ENCODE results near the gene THOC6. TPM values are rescaled to one million over a fixed set of nuclear protein-coding genes. Genes with fewer than 3 reads are reported as not detected.

The THOC6 gene
- total RNA-seq, 1 donor from 2014 or later: 40.1 TPM

- DNase-seq (ENCODE audit: extremely low spot score, unreplicated experiment): no peak
- Mint-ChIP-seq H3K36me3 (ENCODE audit: unreplicated experiment) (no peaks in the 10 kb centered on the region), H3K27ac (ENCODE audit: unreplicated experiment) (peak overlapping the region; percentile 77), H3K27me3 (ENCODE audit: unreplicated experiment) (no peaks in the 10 kb centered on the region), H3K9me3 (ENCODE audit: unreplicated experiment) (no peaks in the 10 kb centered on the region), H3K4me3 (ENCODE audit: unreplicated experiment) (peak overlapping the region; percentile 74), H3K4me1 (ENCODE audit: unreplicated experiment) (peaks cover 16% of the 10 kb centered on the region)
- TF ChIP-seq CTCF (IDR thresholded peaks at IDR 0.05): no peak
Observed at GRCh38 chr16:2981177-2981898, 42.5 kb upstream of the THOC6 start.

GRCh38 chr16:2981899-2982250 is 42.0 kb upstream of the THOC6 start:
- Mint-ChIP-seq H3K27me3 (ENCODE audit: unreplicated experiment) (no peaks in the 10 kb centered on the region), H3K9me3 (ENCODE audit: unreplicated experiment) (no peaks in the 10 kb centered on the region), H3K27ac (ENCODE audit: unreplicated experiment) (peak overlapping the region; percentile 77), H3K4me3 (ENCODE audit: unreplicated experiment) (peak overlapping the region; percentile 64), H3K4me1 (ENCODE audit: unreplicated experiment) (peaks cover 21% of the 10 kb centered on the region), H3K36me3 (ENCODE audit: unreplicated experiment) (no peaks in the 10 kb centered on the region)
- no peak for DNase-seq (ENCODE audit: extremely low spot score, unreplicated experiment)
- no peak for TF ChIP-seq CTCF (IDR thresholded peaks at IDR 0.05)

GRCh38 chr16:2982402-2982801 is 41.4 kb upstream of the THOC6 start:
- Mint-ChIP-seq H3K4me1 (ENCODE audit: unreplicated experiment) (peaks cover 21% of the 10 kb centered on the region), H3K36me3 (ENCODE audit: unreplicated experiment) (no peaks in the 10 kb centered on the region), H3K4me3 (ENCODE audit: unreplicated experiment) (no peak overlapping the region), H3K27me3 (ENCODE audit: unreplicated experiment) (no peaks in the 10 kb centered on the region), H3K27ac (ENCODE audit: unreplicated experiment) (no peak overlapping the region), H3K9me3 (ENCODE audit: unreplicated experiment) (no peaks in the 10 kb centered on the region)
- no peak for DNase-seq (ENCODE audit: extremely low spot score, unreplicated experiment)
- TF ChIP-seq CTCF (IDR thresholded peaks at IDR 0.05): no peak

- H3K9me3 Mint-ChIP-seq (ENCODE audit: unreplicated experiment): no peaks in the 10 kb centered on the region
- peak; percentile 95 for DNase-seq (ENCODE audit: extremely low spot score, unreplicated experiment)
- H3K27me3 Mint-ChIP-seq (ENCODE audit: unreplicated experiment): no peaks in the 10 kb centered on the region
- H3K4me1 Mint-ChIP-seq (ENCODE audit: unreplicated experiment): peaks cover 30% of the 10 kb centered on the region
- H3K27ac Mint-ChIP-seq (ENCODE audit: unreplicated experiment): no peak overlapping the region
- TF ChIP-seq CTCF (IDR thresholded peaks at IDR 0.05): peak; percentile 94
- peak overlapping the region; percentile 57 for H3K4me3 Mint-ChIP-seq (ENCODE audit: unreplicated experiment)
- H3K36me3 Mint-ChIP-seq (ENCODE audit: unreplicated experiment): no peaks in the 10 kb centered on the region
Observed at GRCh38 chr16:2983706-2984136, 40.1 kb upstream of the THOC6 start.

GRCh38 chr16:2985462-2985861 is 38.4 kb upstream of the THOC6 start:
- Mint-ChIP-seq H3K36me3 (ENCODE audit: unreplicated experiment) (no peaks in the 10 kb centered on the region), H3K4me1 (ENCODE audit: unreplicated experiment) (peaks cover 28% of the 10 kb centered on the region), H3K4me3 (ENCODE audit: unreplicated experiment) (no peak overlapping the region), H3K27me3 (ENCODE audit: unreplicated experiment) (no peaks in the 10 kb centered on the region), H3K9me3 (ENCODE audit: unreplicated experiment) (no peaks in the 10 kb centered on the region), H3K27ac (ENCODE audit: unreplicated experiment) (no peak overlapping the region)
- no peak for DNase-seq (ENCODE audit: extremely low spot score, unreplicated experiment)
- no peak for TF ChIP-seq CTCF (IDR thresholded peaks at IDR 0.05)
